SIG-M5 treated with dmso at 0.1 percent for 504 hours (cell line): Measurements from ENCODE around the gene RPP40.

Source experiments
- DNase-seq: peaks from one replicate; lab custom pipeline; 2025; ENCODE audit not compliant: unreplicated experiment; lab: John Stamatoyannopoulos, UW

Gene RPP40

GRCh38 chr6:4970739-4971395, 33.0 kb downstream of the RPP40 start:
- no peak for DNase-seq

- no peak for DNase-seq
Observed at GRCh38 chr6:4969609-4970285, 34.1 kb downstream of the RPP40 start.

- DNase-seq, result no peak
Observed at GRCh38 chr6:4967301-4968030, 36.4 kb downstream of the RPP40 start.

GRCh38 chr6:4965562-4966389, 38.1 kb downstream of the RPP40 start:
- DNase-seq, result no peak

GRCh38 chr6:4964675-4965561, 38.9 kb downstream of the RPP40 start:
- DNase-seq, result no peak

GRCh38 chr6:4962905-4963304, 40.9 kb downstream of the RPP40 start:
- DNase-seq, result no peak

GRCh38 chr6:4961322-4962168, 42.3 kb downstream of the RPP40 start:
- DNase-seq, result no peak

GRCh38 chr6:4958624-4959023, 45.2 kb downstream of the RPP40 start:
- DNase-seq, result no peak

- DNase-seq, result no peak
Observed at GRCh38 chr6:4957521-4958231, 46.2 kb downstream of the RPP40 start.

GRCh38 chr6:4956625-4957024, 47.2 kb downstream of the RPP40 start:
- no peak for DNase-seq

- DNase-seq, result no peak
Observed at GRCh38 chr6:4953440-4953839, 50.4 kb downstream of the RPP40 start.

- DNase-seq, result no peak
Observed at GRCh38 chr6:4950836-4951533, 52.9 kb downstream of the RPP40 start.

- no peak for DNase-seq
Observed at GRCh38 chr6:4950076-4950475, 53.8 kb downstream of the RPP40 start.

- no peak for DNase-seq
Observed at GRCh38 chr6:4948781-4949450, 54.9 kb downstream of the RPP40 start.

- no peak for DNase-seq
Observed at GRCh38 chr6:4947716-4948115, 56.1 kb downstream of the RPP40 start.

- no peak for DNase-seq
Observed at GRCh38 chr6:4946521-4946920, 57.3 kb downstream of the RPP40 start.
